GM23338 (cell line): ENCODE results near the gene CLP1. TPM values are rescaled to one million over a fixed set of nuclear protein-coding genes. Genes with fewer than 3 reads are reported as not detected.

Experiments used
- ATAC-seq: fragments of 200-7000 bp; cut with Tn5 transposase; 3 replicates; pipeline ENCODE4 v1.9.1; 2020
- DNase-seq: peaks from one replicate; pipeline ENCODE4 v3.0.0-alpha.2; 2015; ENCODE audit warnings: low spot score
- H2AFZ ChIP-seq: fragments of 200-600 bp; sonication (generic); 2 replicates; pipeline ENCODE4 v1.8.0; 2016; ENCODE audit warnings: antibody characterized with exemption, mild to moderate bottlenecking, moderate library complexity
- H3F3A ChIP-seq: fragments of 200-600 bp; sonication (generic); replicated peaks from 2 replicates; pipeline ENCODE4 v1.8.0; 2017; ENCODE audit warnings: antibody characterized with exemption, mixed run types, low read depth
- H3K27ac ChIP-seq: fragments of 200-600 bp; sonication (generic); 2 replicates; pipeline ENCODE4 v1.6.1; 2016; ENCODE audit warnings: low read depth
- H3K27me3 ChIP-seq: fragments of 200-600 bp; sonication (generic); 2 replicates; pipeline ENCODE4 v1.8.0; 2016; ENCODE audit warnings: mild to moderate bottlenecking, mixed run types, moderate library complexity; ENCODE audit not compliant: insufficient read depth
- H3K36me3 ChIP-seq: fragments of 200-600 bp; sonication (generic); 2 replicates; pipeline ENCODE4 v1.8.0; 2016; ENCODE audit warnings: mild to moderate bottlenecking; ENCODE audit not compliant: insufficient read depth
- H3K4me1 ChIP-seq: fragments of 200-600 bp; sonication (generic); 2 replicates; pipeline ENCODE4 v1.8.0; 2016; ENCODE audit warnings: mild to moderate bottlenecking, moderate library complexity; ENCODE audit not compliant: insufficient read depth
- H3K4me2 ChIP-seq: fragments of 200-600 bp; sonication (generic); 2 replicates; pipeline ENCODE4 v1.7.1; 2017; ENCODE audit warnings: mixed run types
- H3K4me3 ChIP-seq: fragments of 200-600 bp; sonication (generic); 2 replicates; pipeline ENCODE4 v1.6.1; 2016; ENCODE audit warnings: mixed run types
- H3K79me2 ChIP-seq: fragments of 200-600 bp; sonication (generic); replicated peaks from 2 replicates; pipeline ENCODE4 v1.8.0; 2017; ENCODE audit warnings: mild to moderate bottlenecking; ENCODE audit not compliant: insufficient read depth
- H3K9me2 ChIP-seq: fragments of 200-600 bp; sonication (generic); 2 replicates; pipeline ENCODE4 v1.8.0; 2017; ENCODE audit not compliant: insufficient read depth
- H4K20me1 ChIP-seq: fragments of 200-600 bp; sonication (generic); replicated peaks from 2 replicates; pipeline ENCODE4 v1.8.0; 2017; ENCODE audit warnings: mild to moderate bottlenecking; ENCODE audit not compliant: insufficient read depth
- H3K27ac Mint-ChIP-seq: 2 replicates; pipeline ENCODE4 v1.8.0; 2020; ENCODE audit warnings: inconsistent platforms, mild to moderate bottlenecking, moderate library complexity, mixed read lengths
- H3K27me3 Mint-ChIP-seq: 3 replicates; pipeline ENCODE4 v1.8.0; 2022; ENCODE audit warnings: low read depth, mild to moderate bottlenecking, moderate library complexity, mixed read lengths, inconsistent platforms; ENCODE audit not compliant: insufficient read depth, poor library complexity
- H3K36me3 Mint-ChIP-seq: 3 replicates; pipeline ENCODE4 v1.8.0; 2021; ENCODE audit warnings: low read depth, mild to moderate bottlenecking, inconsistent platforms, moderate library complexity, mixed read lengths
- H3K4me1 Mint-ChIP-seq: 3 replicates; pipeline ENCODE4 v1.8.0; 2020; ENCODE audit warnings: mild to moderate bottlenecking, inconsistent platforms, mixed read lengths
- H3K4me3 Mint-ChIP-seq: 3 replicates; pipeline ENCODE4 v1.8.0; 2021; ENCODE audit warnings: moderate library complexity, mild to moderate bottlenecking, inconsistent platforms, mixed read lengths
- H3K9me3 Mint-ChIP-seq: 3 replicates; pipeline ENCODE4 v1.8.0; 2020; ENCODE audit warnings: moderate library complexity, mild to moderate bottlenecking, inconsistent platforms, mixed read lengths
- CREB1 ChIP-seq: fragments of 250-450 bp; sonication (Bioruptor Pico); IDR thresholded peaks from 2 replicates; pipeline ENCODE4 v1.5.0; 2020; ENCODE audit warnings: low read depth, mild to moderate bottlenecking, moderate library complexity
- EZH2 ChIP-seq: fragments of 200-600 bp; sonication (generic); IDR thresholded peaks from one replicate; pipeline ENCODE4 v1.8.0; 2017; ENCODE audit warnings: antibody characterized with exemption, mild to moderate bottlenecking, low read depth; ENCODE audit not compliant: unreplicated experiment
- EZH2phosphoT487 ChIP-seq: fragments of 200-600 bp; sonication (generic); IDR thresholded peaks from one replicate; pipeline ENCODE4 v1.8.1; 2018; ENCODE audit warnings: antibody characterized with exemption; ENCODE audit not compliant: unreplicated experiment
- STAT1 ChIP-seq: IDR thresholded peaks from one replicate; pipeline ENCODE4 v1.6.1; 2016; ENCODE audit warnings: antibody characterized with exemption; ENCODE audit not compliant: unreplicated experiment
- ZNF114 ChIP-seq: fragments of 250-450 bp; sonication (Bioruptor Pico); IDR thresholded peaks from 2 replicates; pipeline ENCODE4 v1.5.0; 2020; ENCODE audit warnings: mild to moderate bottlenecking, moderate library complexity
- polyA plus RNA-seq: library from polyadenylated mRNA; unstranded; fragments of >200 nt; fragmentation: Nextera tagmentation; extraction: Ambion mirVana; gene quantifications from 2 replicates; pipeline ENCODE4 v1.2.1, GENCODE V29; 2016
- total RNA-seq: library from RNA; depleted of rRNA; stranded (reverse); fragments of >200 nt; shearing (Covaris generic); gene quantifications from 2 replicates; pipeline ENCODE4 v1.2.3, GENCODE V29; 2014
- TF ChIP-seq, protein P1 (sequence below): IDR thresholded peaks from one replicate; pipeline ENCODE4 v1.6.1; 2018; ENCODE audit warnings: antibody characterized with exemption; ENCODE audit not compliant: unreplicated experiment
- TF ChIP-seq, protein P2 (sequence below), 2 experiments: fragments of 200-600 bp in 1 of 2; sonication (generic) in 1 of 2; conservative IDR thresholded peaks; 2 replicates each; pipeline versions ENCODE4 v1.5.1 to v1.6.1; 2016 to 2017; ENCODE audit warnings: antibody characterized with exemption in 2 of 2, low read depth in 2 of 2, mild to moderate bottlenecking in 2 of 2, moderate library complexity in 1 of 2
- TF ChIP-seq, protein P3 (sequence below): fragments of 250-450 bp; sonication (Bioruptor Pico); IDR thresholded peaks from 2 replicates; pipeline ENCODE4 v1.5.0; 2020; ENCODE audit warnings: mild to moderate bottlenecking, moderate library complexity

CLP1 gene
- total and polyA plus RNA-seq, 2 experiments from 2014 or later = 16.8 to 25.2 TPM

DNA sequence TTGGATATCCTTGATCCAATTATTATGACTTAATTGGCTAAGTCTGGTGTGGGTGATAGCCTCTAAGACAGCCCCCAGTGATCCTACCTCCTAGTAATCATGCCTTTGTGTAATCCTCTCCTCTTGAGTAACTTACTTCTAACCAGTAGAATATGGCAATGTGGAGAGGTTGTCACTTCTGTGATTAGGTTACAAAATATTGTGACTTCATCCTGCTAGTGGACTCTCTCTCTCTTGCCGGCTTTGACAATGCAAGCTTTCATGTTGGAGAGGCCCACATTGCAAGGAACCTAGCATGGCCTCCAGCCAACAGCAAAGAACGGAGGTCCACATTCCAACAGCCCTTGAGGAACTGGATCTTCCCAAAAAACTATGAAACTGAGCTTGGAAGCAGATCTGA, 27.4 kb upstream of the CLP1 start:
- Histone ChIP-seq H3K9me2 (peaks cover 25% of the 10 kb centered on the region), H3K27ac (no peak overlapping the region), H2AFZ (no peak overlapping the region), H3K4me2 (no peak overlapping the region), H3K27me3 (no peaks in the 10 kb centered on the region), H3K36me3 (no peaks in the 10 kb centered on the region), H3F3A (no peaks in the 10 kb centered on the region), H3K79me2 (no peaks in the 10 kb centered on the region), H3K4me1 (peaks cover 4% of the 10 kb centered on the region; the same call in 1 of the 2 replicates), H4K20me1 (no peaks in the 10 kb centered on the region), H3K4me3 (no peak overlapping the region)
- Mint-ChIP-seq H3K4me1 (peaks cover 3% of the 10 kb centered on the region), H3K4me3 (no peak overlapping the region), H3K36me3 (no peaks in the 10 kb centered on the region; the same call in 2 of the 3 replicates), H3K27me3 (peaks cover 3% of the 10 kb centered on the region), H3K9me3 (no peaks in the 10 kb centered on the region), H3K27ac (no peak overlapping the region)
- TF ChIP-seq, protein P1, sequence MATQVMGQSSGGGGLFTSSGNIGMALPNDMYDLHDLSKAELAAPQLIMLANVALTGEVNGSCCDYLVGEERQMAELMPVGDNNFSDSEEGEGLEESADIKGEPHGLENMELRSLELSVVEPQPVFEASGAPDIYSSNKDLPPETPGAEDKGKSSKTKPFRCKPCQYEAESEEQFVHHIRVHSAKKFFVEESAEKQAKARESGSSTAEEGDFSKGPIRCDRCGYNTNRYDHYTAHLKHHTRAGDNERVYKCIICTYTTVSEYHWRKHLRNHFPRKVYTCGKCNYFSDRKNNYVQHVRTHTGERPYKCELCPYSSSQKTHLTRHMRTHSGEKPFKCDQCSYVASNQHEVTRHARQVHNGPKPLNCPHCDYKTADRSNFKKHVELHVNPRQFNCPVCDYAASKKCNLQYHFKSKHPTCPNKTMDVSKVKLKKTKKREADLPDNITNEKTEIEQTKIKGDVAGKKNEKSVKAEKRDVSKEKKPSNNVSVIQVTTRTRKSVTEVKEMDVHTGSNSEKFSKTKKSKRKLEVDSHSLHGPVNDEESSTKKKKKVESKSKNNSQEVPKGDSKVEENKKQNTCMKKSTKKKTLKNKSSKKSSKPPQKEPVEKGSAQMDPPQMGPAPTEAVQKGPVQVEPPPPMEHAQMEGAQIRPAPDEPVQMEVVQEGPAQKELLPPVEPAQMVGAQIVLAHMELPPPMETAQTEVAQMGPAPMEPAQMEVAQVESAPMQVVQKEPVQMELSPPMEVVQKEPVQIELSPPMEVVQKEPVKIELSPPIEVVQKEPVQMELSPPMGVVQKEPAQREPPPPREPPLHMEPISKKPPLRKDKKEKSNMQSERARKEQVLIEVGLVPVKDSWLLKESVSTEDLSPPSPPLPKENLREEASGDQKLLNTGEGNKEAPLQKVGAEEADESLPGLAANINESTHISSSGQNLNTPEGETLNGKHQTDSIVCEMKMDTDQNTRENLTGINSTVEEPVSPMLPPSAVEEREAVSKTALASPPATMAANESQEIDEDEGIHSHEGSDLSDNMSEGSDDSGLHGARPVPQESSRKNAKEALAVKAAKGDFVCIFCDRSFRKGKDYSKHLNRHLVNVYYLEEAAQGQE = no peak
- TF ChIP-seq ZNF114 (CRISPR knock-in tag) = no peak
- TF ChIP-seq, protein P2, sequence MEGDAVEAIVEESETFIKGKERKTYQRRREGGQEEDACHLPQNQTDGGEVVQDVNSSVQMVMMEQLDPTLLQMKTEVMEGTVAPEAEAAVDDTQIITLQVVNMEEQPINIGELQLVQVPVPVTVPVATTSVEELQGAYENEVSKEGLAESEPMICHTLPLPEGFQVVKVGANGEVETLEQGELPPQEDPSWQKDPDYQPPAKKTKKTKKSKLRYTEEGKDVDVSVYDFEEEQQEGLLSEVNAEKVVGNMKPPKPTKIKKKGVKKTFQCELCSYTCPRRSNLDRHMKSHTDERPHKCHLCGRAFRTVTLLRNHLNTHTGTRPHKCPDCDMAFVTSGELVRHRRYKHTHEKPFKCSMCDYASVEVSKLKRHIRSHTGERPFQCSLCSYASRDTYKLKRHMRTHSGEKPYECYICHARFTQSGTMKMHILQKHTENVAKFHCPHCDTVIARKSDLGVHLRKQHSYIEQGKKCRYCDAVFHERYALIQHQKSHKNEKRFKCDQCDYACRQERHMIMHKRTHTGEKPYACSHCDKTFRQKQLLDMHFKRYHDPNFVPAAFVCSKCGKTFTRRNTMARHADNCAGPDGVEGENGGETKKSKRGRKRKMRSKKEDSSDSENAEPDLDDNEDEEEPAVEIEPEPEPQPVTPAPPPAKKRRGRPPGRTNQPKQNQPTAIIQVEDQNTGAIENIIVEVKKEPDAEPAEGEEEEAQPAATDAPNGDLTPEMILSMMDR (conservative IDR thresholded peaks at IDR 0.05; ENCODE audit: low read depth in 2 of 2) = no peak
- no peak for TF ChIP-seq EZH2phosphoT487
- no peak for TF ChIP-seq EZH2
- no peak for TF ChIP-seq STAT1
- no peak for TF ChIP-seq CREB1 (CRISPR knock-in tag)
- TF ChIP-seq, protein P3, sequence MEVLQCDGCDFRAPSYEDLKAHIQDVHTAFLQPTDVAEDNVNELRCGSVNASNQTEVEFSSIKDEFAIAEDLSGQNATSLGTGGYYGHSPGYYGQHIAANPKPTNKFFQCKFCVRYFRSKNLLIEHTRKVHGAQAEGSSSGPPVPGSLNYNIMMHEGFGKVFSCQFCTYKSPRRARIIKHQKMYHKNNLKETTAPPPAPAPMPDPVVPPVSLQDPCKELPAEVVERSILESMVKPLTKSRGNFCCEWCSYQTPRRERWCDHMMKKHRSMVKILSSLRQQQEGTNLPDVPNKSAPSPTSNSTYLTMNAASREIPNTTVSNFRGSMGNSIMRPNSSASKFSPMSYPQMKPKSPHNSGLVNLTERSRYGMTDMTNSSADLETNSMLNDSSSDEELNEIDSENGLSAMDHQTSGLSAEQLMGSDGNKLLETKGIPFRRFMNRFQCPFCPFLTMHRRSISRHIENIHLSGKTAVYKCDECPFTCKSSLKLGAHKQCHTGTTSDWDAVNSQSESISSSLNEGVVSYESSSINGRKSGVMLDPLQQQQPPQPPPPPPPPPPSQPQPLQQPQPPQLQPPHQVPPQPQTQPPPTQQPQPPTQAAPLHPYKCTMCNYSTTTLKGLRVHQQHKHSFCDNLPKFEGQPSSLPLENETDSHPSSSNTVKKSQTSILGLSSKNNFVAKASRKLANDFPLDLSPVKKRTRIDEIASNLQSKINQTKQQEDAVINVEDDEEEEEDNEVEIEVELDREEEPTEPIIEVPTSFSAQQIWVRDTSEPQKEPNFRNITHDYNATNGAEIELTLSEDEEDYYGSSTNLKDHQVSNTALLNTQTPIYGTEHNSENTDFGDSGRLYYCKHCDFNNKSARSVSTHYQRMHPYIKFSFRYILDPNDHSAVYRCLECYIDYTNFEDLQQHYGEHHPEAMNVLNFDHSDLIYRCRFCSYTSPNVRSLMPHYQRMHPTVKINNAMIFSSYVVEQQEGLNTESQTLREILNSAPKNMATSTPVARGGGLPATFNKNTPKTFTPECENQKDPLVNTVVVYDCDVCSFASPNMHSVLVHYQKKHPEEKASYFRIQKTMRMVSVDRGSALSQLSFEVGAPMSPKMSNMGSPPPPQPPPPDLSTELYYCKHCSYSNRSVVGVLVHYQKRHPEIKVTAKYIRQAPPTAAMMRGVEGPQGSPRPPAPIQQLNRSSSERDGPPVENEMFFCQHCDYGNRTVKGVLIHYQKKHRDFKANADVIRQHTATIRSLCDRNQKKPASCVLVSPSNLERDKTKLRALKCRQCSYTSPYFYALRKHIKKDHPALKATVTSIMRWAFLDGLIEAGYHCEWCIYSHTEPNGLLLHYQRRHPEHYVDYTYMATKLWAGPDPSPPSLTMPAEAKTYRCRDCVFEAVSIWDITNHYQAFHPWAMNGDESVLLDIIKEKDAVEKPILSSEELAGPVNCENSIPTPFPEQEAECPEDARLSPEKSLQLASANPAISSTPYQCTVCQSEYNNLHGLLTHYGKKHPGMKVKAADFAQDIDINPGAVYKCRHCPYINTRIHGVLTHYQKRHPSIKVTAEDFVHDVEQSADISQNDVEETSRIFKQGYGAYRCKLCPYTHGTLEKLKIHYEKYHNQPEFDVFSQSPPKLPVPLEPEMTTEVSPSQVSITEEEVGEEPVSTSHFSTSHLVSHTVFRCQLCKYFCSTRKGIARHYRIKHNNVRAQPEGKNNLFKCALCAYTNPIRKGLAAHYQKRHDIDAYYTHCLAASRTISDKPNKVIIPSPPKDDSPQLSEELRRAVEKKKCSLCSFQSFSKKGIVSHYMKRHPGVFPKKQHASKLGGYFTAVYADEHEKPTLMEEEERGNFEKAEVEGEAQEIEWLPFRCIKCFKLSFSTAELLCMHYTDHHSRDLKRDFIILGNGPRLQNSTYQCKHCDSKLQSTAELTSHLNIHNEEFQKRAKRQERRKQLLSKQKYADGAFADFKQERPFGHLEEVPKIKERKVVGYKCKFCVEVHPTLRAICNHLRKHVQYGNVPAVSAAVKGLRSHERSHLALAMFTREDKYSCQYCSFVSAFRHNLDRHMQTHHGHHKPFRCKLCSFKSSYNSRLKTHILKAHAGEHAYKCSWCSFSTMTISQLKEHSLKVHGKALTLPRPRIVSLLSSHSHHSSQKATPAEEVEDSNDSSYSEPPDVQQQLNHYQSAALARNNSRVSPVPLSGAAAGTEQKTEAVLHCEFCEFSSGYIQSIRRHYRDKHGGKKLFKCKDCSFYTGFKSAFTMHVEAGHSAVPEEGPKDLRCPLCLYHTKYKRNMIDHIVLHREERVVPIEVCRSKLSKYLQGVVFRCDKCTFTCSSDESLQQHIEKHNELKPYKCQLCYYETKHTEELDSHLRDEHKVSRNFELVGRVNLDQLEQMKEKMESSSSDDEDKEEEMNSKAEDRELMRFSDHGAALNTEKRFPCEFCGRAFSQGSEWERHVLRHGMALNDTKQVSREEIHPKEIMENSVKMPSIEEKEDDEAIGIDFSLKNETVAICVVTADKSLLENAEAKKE (CRISPR knock-in tag) = no peak
- DNase-seq = no peak
- ATAC-seq = no peak
